Endothelial cell (in vitro differentiated cells): ENCODE results near the gene RASA1. TPM values are rescaled to one million over a fixed set of nuclear protein-coding genes. Genes with fewer than 3 reads are reported as not detected.
A peak's percentile ranks its signal among the peaks of the same experiment; 100 is the strongest.

Experiments used
- DNase-seq: peaks from one replicate; pipeline ENCODE4 v3.0.0; 2021; ENCODE audit warnings: low spot score
- H3K27ac Mint-ChIP-seq: one replicate; pipeline ENCODE4 v1.8.0; 2021; ENCODE audit warnings: mixed read lengths, inconsistent platforms; ENCODE audit not compliant: unreplicated experiment
- H3K27me3 Mint-ChIP-seq: one replicate; pipeline ENCODE4 v1.8.0; 2021; ENCODE audit warnings: mild to moderate bottlenecking, moderate library complexity, mixed read lengths, inconsistent platforms; ENCODE audit not compliant: unreplicated experiment
- H3K36me3 Mint-ChIP-seq: one replicate; pipeline ENCODE4 v1.8.0; 2021; ENCODE audit warnings: mild to moderate bottlenecking, low read depth, mixed read lengths, inconsistent platforms; ENCODE audit not compliant: unreplicated experiment
- H3K4me1 Mint-ChIP-seq: one replicate; pipeline ENCODE4 v1.8.0; 2021; ENCODE audit warnings: mild to moderate bottlenecking, mixed read lengths, inconsistent platforms; ENCODE audit not compliant: unreplicated experiment
- H3K4me3 Mint-ChIP-seq: one replicate; pipeline ENCODE4 v1.8.0; 2021; ENCODE audit warnings: mild to moderate bottlenecking, mixed read lengths, inconsistent platforms; ENCODE audit not compliant: unreplicated experiment
- H3K9me3 Mint-ChIP-seq: one replicate; pipeline ENCODE4 v1.8.0; 2021; ENCODE audit warnings: mixed read lengths, inconsistent platforms; ENCODE audit not compliant: unreplicated experiment
- total RNA-seq: library from RNA; stranded (reverse); fragmentation: NEBNext Ultra II Directional; extraction: Animal tissue kit (Norgen Biotek cat#: 25700); gene quantifications from one replicate; pipeline ENCODE4 v1.2.1, GENCODE V29; 2021; ENCODE audit not compliant: unreplicated experiment
- TF ChIP-seq, protein P1 (sequence below): fragments of 200-600 bp; sonication (generic); IDR thresholded peaks from one replicate; pipeline ENCODE4 v1.5.0; 2021; ENCODE audit warnings: antibody characterized with exemption; ENCODE audit not compliant: unreplicated experiment

Gene RASA1
- total RNA-seq, 1 donor from 2014 or later: 48.7 TPM

DNA sequence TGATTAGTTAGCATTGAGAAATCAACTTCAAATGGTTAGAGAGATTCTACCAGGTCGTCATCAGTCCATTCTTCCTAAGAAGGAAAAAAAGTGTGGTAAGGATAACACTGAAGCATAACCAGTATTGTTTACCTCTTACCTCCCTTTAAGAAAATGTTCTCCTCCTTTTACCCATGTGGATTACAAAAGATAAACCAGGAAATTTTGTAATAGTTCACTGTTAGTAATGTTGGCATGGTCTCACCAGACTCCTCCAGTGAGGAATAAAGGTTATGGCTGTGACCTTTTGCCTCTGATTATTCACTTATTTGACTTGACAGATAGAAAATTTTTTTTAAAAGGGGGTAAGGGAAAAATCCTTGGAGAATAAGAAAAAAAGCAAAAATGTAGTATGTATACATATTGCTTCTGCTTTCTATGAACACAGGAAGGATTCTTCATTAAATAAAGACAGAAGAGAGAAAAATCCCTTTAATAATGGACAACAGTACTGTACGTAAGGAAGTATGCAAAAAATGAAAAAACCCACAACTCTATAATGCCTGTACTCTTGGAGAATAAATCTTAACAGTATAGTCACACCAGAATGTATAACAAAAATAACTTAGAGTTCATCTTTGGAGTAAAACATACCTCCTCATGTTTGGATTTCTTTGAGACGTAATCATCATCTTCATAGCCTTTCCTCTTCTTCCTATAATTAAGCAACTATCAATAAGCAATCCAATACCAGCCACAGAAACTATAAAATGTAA is 126.9 kb downstream of the RASA1 start:
- Mint-ChIP-seq H3K27me3 (no peaks in the 10 kb centered on the region), H3K4me3 (no peak overlapping the region), H3K9me3 (no peaks in the 10 kb centered on the region), H3K36me3 (peaks cover 28% of the 10 kb centered on the region), H3K4me1 (peaks cover under 1% of the 10 kb centered on the region), H3K27ac (no peak overlapping the region)
- DNase-seq: no peak
- TF ChIP-seq, protein P1, sequence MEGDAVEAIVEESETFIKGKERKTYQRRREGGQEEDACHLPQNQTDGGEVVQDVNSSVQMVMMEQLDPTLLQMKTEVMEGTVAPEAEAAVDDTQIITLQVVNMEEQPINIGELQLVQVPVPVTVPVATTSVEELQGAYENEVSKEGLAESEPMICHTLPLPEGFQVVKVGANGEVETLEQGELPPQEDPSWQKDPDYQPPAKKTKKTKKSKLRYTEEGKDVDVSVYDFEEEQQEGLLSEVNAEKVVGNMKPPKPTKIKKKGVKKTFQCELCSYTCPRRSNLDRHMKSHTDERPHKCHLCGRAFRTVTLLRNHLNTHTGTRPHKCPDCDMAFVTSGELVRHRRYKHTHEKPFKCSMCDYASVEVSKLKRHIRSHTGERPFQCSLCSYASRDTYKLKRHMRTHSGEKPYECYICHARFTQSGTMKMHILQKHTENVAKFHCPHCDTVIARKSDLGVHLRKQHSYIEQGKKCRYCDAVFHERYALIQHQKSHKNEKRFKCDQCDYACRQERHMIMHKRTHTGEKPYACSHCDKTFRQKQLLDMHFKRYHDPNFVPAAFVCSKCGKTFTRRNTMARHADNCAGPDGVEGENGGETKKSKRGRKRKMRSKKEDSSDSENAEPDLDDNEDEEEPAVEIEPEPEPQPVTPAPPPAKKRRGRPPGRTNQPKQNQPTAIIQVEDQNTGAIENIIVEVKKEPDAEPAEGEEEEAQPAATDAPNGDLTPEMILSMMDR: no peak

DNA sequence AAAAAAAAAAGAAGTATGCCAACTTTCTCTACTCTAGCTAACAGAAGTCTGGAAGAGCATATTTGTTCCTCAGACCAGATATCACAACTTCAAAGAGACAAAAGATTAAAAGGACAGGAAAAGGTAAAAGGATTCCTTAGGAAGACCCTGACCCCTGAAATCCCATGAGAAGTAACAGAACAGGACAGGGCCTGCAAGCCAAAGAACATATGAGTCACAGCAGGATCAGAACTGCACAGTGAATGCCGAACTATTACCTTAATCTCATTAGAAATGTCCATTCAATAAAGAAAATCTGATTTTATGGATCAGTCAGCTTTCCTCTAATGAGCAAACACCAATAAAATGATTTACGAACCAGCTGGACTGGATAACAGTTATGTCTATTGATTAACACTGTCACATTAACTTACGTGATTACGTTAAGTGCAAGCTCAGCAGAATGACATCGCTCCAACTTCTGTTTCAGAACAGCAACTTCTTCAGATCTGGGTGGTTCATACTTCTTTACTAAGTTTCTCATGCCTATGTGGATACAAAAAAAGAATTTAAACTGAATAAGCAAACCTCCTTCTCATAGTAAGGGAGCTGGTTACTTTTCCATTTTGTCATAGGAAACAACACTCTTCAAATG is 131.4 kb downstream of the RASA1 start:
- peak overlapping the region; percentile 67 for H3K27ac Mint-ChIP-seq
- no peak for DNase-seq
- peaks cover 26% of the 10 kb centered on the region for H3K36me3 Mint-ChIP-seq
- no peaks in the 10 kb centered on the region for H3K27me3 Mint-ChIP-seq
- H3K4me1 Mint-ChIP-seq: peaks cover 3% of the 10 kb centered on the region
- H3K9me3 Mint-ChIP-seq: no peaks in the 10 kb centered on the region
- H3K4me3 Mint-ChIP-seq: no peak overlapping the region
- TF ChIP-seq, protein P1: no peak

DNA sequence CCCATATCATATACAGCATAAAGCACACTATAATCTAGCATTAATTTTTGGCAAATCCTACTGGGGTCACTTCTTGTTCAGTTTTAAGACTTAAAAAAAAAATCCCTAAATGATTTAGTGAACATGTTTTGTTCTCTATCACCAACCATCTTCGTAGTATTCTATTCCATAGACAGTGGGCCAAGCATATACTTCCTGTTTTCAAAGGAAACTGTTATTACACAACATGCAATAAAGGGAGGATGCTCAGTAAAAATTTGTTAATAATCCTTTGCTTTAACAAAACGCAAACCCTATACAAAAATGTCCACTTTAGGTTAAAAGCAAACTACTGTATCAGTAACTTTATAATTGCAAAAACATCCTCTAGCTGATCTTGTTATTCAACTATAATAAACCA is 132.0 kb downstream of the RASA1 start:
- TF ChIP-seq, protein P1: no peak
- peak overlapping the region; percentile 75 for H3K27ac Mint-ChIP-seq
- H3K27me3 Mint-ChIP-seq: no peaks in the 10 kb centered on the region
- DNase-seq: no peak
- H3K4me3 Mint-ChIP-seq: no peak overlapping the region
- no peaks in the 10 kb centered on the region for H3K9me3 Mint-ChIP-seq
- peaks cover 31% of the 10 kb centered on the region for H3K36me3 Mint-ChIP-seq
- peaks cover 3% of the 10 kb centered on the region for H3K4me1 Mint-ChIP-seq

DNA sequence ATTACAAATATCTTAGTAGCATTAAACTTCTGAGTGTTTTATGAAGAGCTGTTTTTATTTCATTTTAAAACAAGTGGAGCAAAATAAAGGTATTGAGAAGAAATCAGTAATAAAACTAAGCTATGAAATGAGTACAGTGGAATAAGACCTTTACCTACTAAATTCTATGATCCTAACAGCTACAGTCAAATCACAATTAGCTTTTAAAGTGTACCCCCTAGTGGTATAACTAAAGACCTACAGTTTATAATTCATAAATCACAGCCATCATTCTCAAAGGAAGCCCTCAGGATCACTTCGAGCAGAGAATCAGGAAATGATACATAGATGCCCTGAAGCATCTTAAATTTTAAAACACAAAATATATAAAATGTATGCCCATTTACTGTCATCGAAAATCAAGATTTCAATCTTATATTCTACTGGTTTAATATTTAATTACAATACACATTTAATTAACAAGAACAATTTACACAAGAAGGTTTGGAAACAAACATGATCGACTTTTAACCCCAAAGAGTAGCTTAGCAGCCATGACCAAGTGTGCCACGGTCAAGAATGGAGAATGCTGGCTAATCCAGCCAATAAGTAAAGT is 132.7 kb downstream of the RASA1 start:
- H3K4me1 Mint-ChIP-seq: peaks cover 3% of the 10 kb centered on the region
- TF ChIP-seq, protein P1: peak; percentile 85
- no peak for DNase-seq
- no peaks in the 10 kb centered on the region for H3K27me3 Mint-ChIP-seq
- peaks cover 32% of the 10 kb centered on the region for H3K36me3 Mint-ChIP-seq
- no peak overlapping the region for H3K27ac Mint-ChIP-seq
- no peak overlapping the region for H3K4me3 Mint-ChIP-seq
- H3K9me3 Mint-ChIP-seq: no peaks in the 10 kb centered on the region

DNA sequence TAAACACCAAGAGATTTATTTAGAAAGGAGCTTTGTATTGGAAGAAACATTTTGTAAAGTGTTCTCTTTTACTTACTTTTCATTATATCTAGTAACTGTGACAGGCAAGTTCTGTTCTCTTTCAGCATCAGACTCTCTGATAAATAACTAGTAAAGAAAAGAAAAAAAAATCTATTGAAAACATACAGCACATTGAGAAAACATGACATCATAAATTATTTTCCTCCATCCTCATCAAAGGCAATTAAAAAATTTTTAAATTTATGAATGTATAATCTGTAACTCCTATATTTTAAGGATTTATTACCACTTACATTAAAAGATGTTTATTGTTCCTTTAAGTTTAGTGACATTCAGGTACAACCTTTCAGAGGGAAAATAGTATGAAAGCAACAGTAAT is 133.9 kb downstream of the RASA1 start:
- peaks cover 41% of the 10 kb centered on the region for H3K36me3 Mint-ChIP-seq
- H3K9me3 Mint-ChIP-seq: no peaks in the 10 kb centered on the region
- H3K27ac Mint-ChIP-seq: no peak overlapping the region
- peak overlapping the region; percentile 68 for H3K4me3 Mint-ChIP-seq
- TF ChIP-seq, protein P1: no peak
- H3K27me3 Mint-ChIP-seq: no peaks in the 10 kb centered on the region
- peaks cover 12% of the 10 kb centered on the region for H3K4me1 Mint-ChIP-seq
- no peak for DNase-seq
